Activated CD4-positive, alpha-beta memory T cell treated with anti-CD3 and anti-CD28 coated beads for 36 hours (primary cell): Measurements from ENCODE around the gene WDR86. TPM values are rescaled to one million over a fixed set of nuclear protein-coding genes. Genes with fewer than 3 reads are reported as not detected.
A peak's percentile ranks its signal among the peaks of the same experiment; 100 is the strongest.

Experiments
- CTCF ChIA-PET: fragments of 350-600 bp; sonication (Branson Sonifier 250); formaldehyde crosslinking; loops from one replicate; lab custom pipeline; 2021; ENCODE audit warnings: antibody characterized with exemption, inconsistent platforms; lab: Charles Lee
- POLR2A ChIA-PET: fragments of 350-600 bp; sonication (Branson Sonifier 250); formaldehyde crosslinking; loops from one replicate; lab custom pipeline; 2021; ENCODE audit warnings: antibody characterized with exemption; lab: Charles Lee
- DNase-seq: peaks from one replicate; pipeline ENCODE4 v3.0.0-alpha.2; 2020
- H3K27ac Mint-ChIP-seq: one replicate; pipeline ENCODE4 v1.8.0; 2021; ENCODE audit warnings: mixed read lengths
- H3K27me3 Mint-ChIP-seq: one replicate; pipeline ENCODE4 v1.8.0; 2021; ENCODE audit warnings: mixed read lengths
- H3K36me3 Mint-ChIP-seq: one replicate; pipeline ENCODE4 v1.8.0; 2021; ENCODE audit warnings: mixed read lengths
- H3K4me1 Mint-ChIP-seq: one replicate; pipeline ENCODE4 v1.8.0; 2021; ENCODE audit warnings: low read depth, mixed read lengths
- H3K4me3 Mint-ChIP-seq: one replicate; pipeline ENCODE4 v1.8.0; 2021; ENCODE audit warnings: mild to moderate bottlenecking, mixed read lengths
- H3K9me3 Mint-ChIP-seq: one replicate; pipeline ENCODE4 v1.8.0; 2021; ENCODE audit warnings: mixed read lengths
- intact Hi-C: fragments of 100-400 bp; cut with micrococcal nuclease; formaldehyde crosslinking; loops from one replicate; pipeline ENCODE4 v1.15.1; 2023
- total RNA-seq, 2 experiments: library from RNA; stranded (reverse); gene quantifications; one replicate each; pipeline ENCODE4 v1.2.3, GENCODE V29; 2021

Gene WDR86
- total RNA-seq, 2 experiments from 2014 or later, result 0.17 to 0.43 TPM

- intact Hi-C loops, result loop anchor here (1.0 kb wide), 1 partner anchor 7 kb away; no protein-coding TSS in a partner anchor
- no peak for DNase-seq
Measured at GRCh38 chr7:151342811-151343210, 67.0 kb downstream of the WDR86 start.

GRCh38 chr7:151342102-151342646, 67.7 kb downstream of the WDR86 start:
- H3K36me3 Mint-ChIP-seq, result peaks cover 11% of the 10 kb centered on the region
- H3K27me3 Mint-ChIP-seq, result no peaks in the 10 kb centered on the region
- peaks cover 9% of the 10 kb centered on the region for H3K9me3 Mint-ChIP-seq
- peak overlapping the region; percentile 76 for H3K4me3 Mint-ChIP-seq
- ChIA-PET CTCF (interaction anchor here (0.9 to 4.6 kb wide), 8 partner anchors 9 to 115 kb away, joined by 3 to 27 read pairs (median 6); partner anchors contain the start of gene ABCF2), POLR2A (interaction anchor here (0.9 to 1.3 kb wide), 2 partner anchors 8 to 535 kb away, joined by 3 to 4 read pairs; no protein-coding TSS in a partner anchor)
- peaks cover 38% of the 10 kb centered on the region for H3K4me1 Mint-ChIP-seq
- DNase-seq, result no peak
- intact Hi-C loops, result loop anchor here (1.0 kb wide), 1 partner anchor 8 kb away; no protein-coding TSS in a partner anchor
- peak overlapping the region; percentile 81 for H3K27ac Mint-ChIP-seq

More at GRCh38 chr7:151342811-151343210, 67.0 kb downstream of the WDR86 start:
- H3K27ac Mint-ChIP-seq, result peak overlapping the region; percentile 81
- peak overlapping the region; percentile 76 for H3K4me3 Mint-ChIP-seq
- H3K36me3 Mint-ChIP-seq, result peaks cover 11% of the 10 kb centered on the region
- POLR2A ChIA-PET, result no interaction called here
- CTCF ChIA-PET, result interaction anchor here (1.4 to 2.6 kb wide), 3 partner anchors 9 to 106 kb away, joined by 3 to 14 read pairs (median 8); no protein-coding TSS in a partner anchor
- no peaks in the 10 kb centered on the region for H3K27me3 Mint-ChIP-seq
- peaks cover 38% of the 10 kb centered on the region for H3K4me1 Mint-ChIP-seq
- peaks cover 9% of the 10 kb centered on the region for H3K9me3 Mint-ChIP-seq

- H3K4me3 Mint-ChIP-seq, result peak within 1 kb of the TSS; percentile 76
- H3K27ac Mint-ChIP-seq, result peak within 1 kb of the TSS; percentile 81
- peak; percentile 95 for DNase-seq
- intact Hi-C loops, result loop anchor here (1.0 kb wide), 1 partner anchor 9 kb away; no protein-coding TSS in a partner anchor
- ChIA-PET CTCF (interaction anchor here (0.6 to 4.6 kb wide), 9 partner anchors 9 to 115 kb away, joined by 3 to 27 read pairs (median 5); partner anchors contain the start of gene ABCF2), POLR2A (interaction anchor here (0.7 to 1.3 kb wide), 4 partner anchors 9 to 536 kb away, joined by 3 to 4 read pairs (median 4); partner anchors contain the start of gene ABCF2)
- H3K36me3 Mint-ChIP-seq, result peaks cover 8% of the 10 kb centered on the region
- peaks cover 9% of the 10 kb centered on the region for H3K9me3 Mint-ChIP-seq
- H3K27me3 Mint-ChIP-seq, result no peaks in the 10 kb centered on the region
- peaks cover 39% of the 10 kb centered on the region for H3K4me1 Mint-ChIP-seq
Measured at GRCh38 chr7:151341357-151342101, 68.3 kb downstream of the WDR86 start, which contains the start of gene NUB1. TSS of gene NUB1 (plus strand) at chr7:151341812. CDS start at chr7:151345350, 3,538 bp downstream.

GRCh38 chr7:151340794-151341356, 69.0 kb downstream of the WDR86 start:
- Mint-ChIP-seq H3K27ac (peak overlapping the region; percentile 66), H3K4me3 (peak overlapping the region; percentile 76), H3K9me3 (peaks cover 9% of the 10 kb centered on the region), H3K4me1 (peaks cover 39% of the 10 kb centered on the region), H3K36me3 (peaks cover 3% of the 10 kb centered on the region), H3K27me3 (no peaks in the 10 kb centered on the region)
- CTCF ChIA-PET, result interaction anchor here (0.6 to 4.6 kb wide), 9 partner anchors 10 to 114 kb away, joined by 3 to 27 read pairs (median 5); partner anchors contain the start of gene ABCF2
- intact Hi-C loops, result no loop called here
- no peak for DNase-seq
- POLR2A ChIA-PET, result interaction anchor here (0.7 to 1.3 kb wide), 3 partner anchors 11 to 537 kb away, joined by 3 to 4 read pairs (median 4); partner anchors contain the start of gene ABCF2

- CTCF ChIA-PET, result interaction anchor here (1.5 to 4.6 kb wide), 3 partner anchors 12 to 113 kb away, joined by 5 to 27 read pairs (median 11); partner anchors contain the start of gene ABCF2
- no peak overlapping the region for H3K4me3 Mint-ChIP-seq
- peaks cover 9% of the 10 kb centered on the region for H3K9me3 Mint-ChIP-seq
- H3K27me3 Mint-ChIP-seq, result no peaks in the 10 kb centered on the region
- intact Hi-C loops, result no loop called here
- DNase-seq, result no peak
- H3K4me1 Mint-ChIP-seq, result peaks cover 35% of the 10 kb centered on the region
- H3K36me3 Mint-ChIP-seq, result no peaks in the 10 kb centered on the region
- POLR2A ChIA-PET, result no interaction called here
- peak overlapping the region; percentile 66 for H3K27ac Mint-ChIP-seq
Measured at GRCh38 chr7:151339651-151340382, 70.0 kb downstream of the WDR86 start.

GRCh38 chr7:151338809-151339208, 71.0 kb downstream of the WDR86 start:
- ChIA-PET POLR2A (no interaction called here), CTCF (interaction anchor here (1.0 to 4.6 kb wide), 3 partner anchors 13 to 94 kb away, joined by 3 to 27 read pairs (median 11); no protein-coding TSS in a partner anchor)
- Mint-ChIP-seq H3K4me3 (no peak overlapping the region), H3K4me1 (peaks cover 35% of the 10 kb centered on the region), H3K36me3 (no peaks in the 10 kb centered on the region), H3K9me3 (peaks cover 9% of the 10 kb centered on the region), H3K27ac (no peak overlapping the region), H3K27me3 (no peaks in the 10 kb centered on the region)
- DNase-seq, result no peak
- intact Hi-C loops, result no loop called here

GRCh38 chr7:151337346-151337745, 72.5 kb downstream of the WDR86 start:
- peaks cover 27% of the 10 kb centered on the region for H3K4me1 Mint-ChIP-seq
- H3K4me3 Mint-ChIP-seq, result no peak overlapping the region
- intact Hi-C loops, result no loop called here
- ChIA-PET POLR2A (no interaction called here), CTCF (interaction anchor here (4.6 kb wide), 1 partner anchor 22 kb away, joined by 27 read pairs; no protein-coding TSS in a partner anchor)
- H3K9me3 Mint-ChIP-seq, result peaks cover 9% of the 10 kb centered on the region
- no peaks in the 10 kb centered on the region for H3K36me3 Mint-ChIP-seq
- no peak for DNase-seq
- H3K27me3 Mint-ChIP-seq, result no peaks in the 10 kb centered on the region
- H3K27ac Mint-ChIP-seq, result no peak overlapping the region

GRCh38 chr7:151336027-151336708, 73.7 kb downstream of the WDR86 start:
- Mint-ChIP-seq H3K36me3 (no peaks in the 10 kb centered on the region), H3K9me3 (peaks cover 9% of the 10 kb centered on the region), H3K4me1 (peaks cover 27% of the 10 kb centered on the region), H3K27ac (peak overlapping the region; percentile 44), H3K4me3 (no peak overlapping the region), H3K27me3 (no peaks in the 10 kb centered on the region)
- ChIA-PET CTCF (interaction anchor here (2.2 kb wide), 1 partner anchor 25 kb away, joined by 6 read pairs; no protein-coding TSS in a partner anchor), POLR2A (no interaction called here)
- no peak for DNase-seq
- intact Hi-C loops, result no loop called here

- Mint-ChIP-seq H3K4me3 (no peak overlapping the region), H3K27me3 (no peaks in the 10 kb centered on the region), H3K9me3 (peaks cover 5% of the 10 kb centered on the region), H3K36me3 (no peaks in the 10 kb centered on the region), H3K4me1 (peaks cover 15% of the 10 kb centered on the region), H3K27ac (no peak overlapping the region)
- no peak for DNase-seq
- ChIA-PET POLR2A (no interaction called here), CTCF (interaction anchor here (0.8 to 2.2 kb wide), 5 partner anchors 15 to 113 kb away, joined by 3 to 10 read pairs (median 3); no protein-coding TSS in a partner anchor)
- intact Hi-C loops, result no loop called here
Measured at GRCh38 chr7:151334628-151335027, 75.2 kb downstream of the WDR86 start.
